HG02840 (cell line): ENCODE measurements around the gene ZNF710.
A peak's percentile ranks its signal among the peaks of the same experiment; 100 is the strongest.
"Not testable (repeated sequence)": the region's sequence is repeated elsewhere in the genome, so short reads cannot be mapped to it uniquely, and the experiment has no call there.

Experiments used
- ATAC-seq: cut with Tn5 transposase; IDR thresholded peaks from one replicate; pipeline ENCODE4 v1.9.1; 2021; ENCODE audit warnings: mild to moderate bottlenecking, moderate library complexity, moderate number of reproducible peaks; ENCODE audit not compliant: unreplicated experiment, low FRiP score

The ZNF710 gene

GRCh38 chr15:90099072-90099867 lies 98.1 kb downstream of the ZNF710 start:
- ATAC-seq, result no peak

- no peak for ATAC-seq
These were observed 99.0 kb downstream of the ZNF710 start for GRCh38 chr15:90099868-90100831.

GRCh38 chr15:90101130-90101968 lies 100.2 kb downstream of the ZNF710 start:
- no peak for ATAC-seq

- peak; percentile 56 for ATAC-seq
These were observed 101.1 kb downstream of the ZNF710 start, which contains the start of gene IDH2 for GRCh38 chr15:90101969-90102890. Gene IDH2, minus strand, starts transcription at chr15:90102468. Its CDS starts 78 bp downstream, at chr15:90102390.

GRCh38 chr15:90103701-90104329 lies 102.7 kb downstream of the ZNF710 start:
- no peak for ATAC-seq

- no peak for ATAC-seq
These were observed 103.4 kb downstream of the ZNF710 start for GRCh38 chr15:90104551-90104950.

- no peak for ATAC-seq
These were observed 104.4 kb downstream of the ZNF710 start for GRCh38 chr15:90105521-90105920.

GRCh38 chr15:90106522-90107117 lies 105.5 kb downstream of the ZNF710 start:
- no peak for ATAC-seq

- ATAC-seq, result not testable (repeated sequence)
These were observed 106.9 kb downstream of the ZNF710 start for GRCh38 chr15:90108038-90108437.

- not testable (repeated sequence) for ATAC-seq
These were observed 108.1 kb downstream of the ZNF710 start for GRCh38 chr15:90109163-90109751.

GRCh38 chr15:90113166-90113565 lies 112.0 kb downstream of the ZNF710 start:
- ATAC-seq, result no peak

- no peak for ATAC-seq
These were observed 113.4 kb downstream of the ZNF710 start for GRCh38 chr15:90114451-90114901.

- no peak for ATAC-seq
These were observed 114.7 kb downstream of the ZNF710 start for GRCh38 chr15:90115783-90116182.

GRCh38 chr15:90119367-90119766 lies 118.2 kb downstream of the ZNF710 start:
- no peak for ATAC-seq

GRCh38 chr15:90121086-90121485 lies 120.0 kb downstream of the ZNF710 start:
- ATAC-seq, result no peak

GRCh38 chr15:90124507-90124906 lies 123.4 kb downstream of the ZNF710 start:
- no peak for ATAC-seq

- no peak for ATAC-seq
These were observed 124.9 kb downstream of the ZNF710 start for GRCh38 chr15:90126022-90126421.
